NCI-H774 (cell line): ENCODE results near the gene CLCN5.

ENCODE experiments used
- DNase-seq: peaks from one replicate; lab custom pipeline; 2025; lab: John Stamatoyannopoulos, UW

The CLCN5 gene

GRCh38 chrX:49934148-49934547, 11.8 kb downstream of the CLCN5 start:
- no peak for DNase-seq

DNA sequence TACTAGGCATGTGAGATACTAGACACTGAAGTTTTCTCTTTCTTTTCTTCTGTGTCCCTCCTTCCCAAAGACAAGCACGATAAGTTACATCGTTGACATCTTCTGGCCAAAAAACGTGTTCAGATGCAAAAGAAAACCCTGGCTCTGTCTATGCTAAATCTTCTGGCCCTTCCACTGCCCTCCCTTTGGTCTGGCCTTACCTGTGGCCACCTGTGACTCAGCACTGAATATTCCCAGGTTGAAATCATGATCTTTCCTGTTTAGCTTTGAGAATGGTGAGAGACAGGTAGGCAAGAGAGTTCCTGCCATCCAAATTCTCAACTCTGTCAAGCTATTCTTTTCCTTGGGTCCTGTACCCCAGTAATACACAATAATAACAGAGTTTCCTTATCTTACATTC, 12.3 kb downstream of the CLCN5 start:
- DNase-seq, result no peak

- no peak for DNase-seq
These were observed 25.4 kb downstream of the CLCN5 start for GRCh38 chrX:49947781-49948180.

DNA sequence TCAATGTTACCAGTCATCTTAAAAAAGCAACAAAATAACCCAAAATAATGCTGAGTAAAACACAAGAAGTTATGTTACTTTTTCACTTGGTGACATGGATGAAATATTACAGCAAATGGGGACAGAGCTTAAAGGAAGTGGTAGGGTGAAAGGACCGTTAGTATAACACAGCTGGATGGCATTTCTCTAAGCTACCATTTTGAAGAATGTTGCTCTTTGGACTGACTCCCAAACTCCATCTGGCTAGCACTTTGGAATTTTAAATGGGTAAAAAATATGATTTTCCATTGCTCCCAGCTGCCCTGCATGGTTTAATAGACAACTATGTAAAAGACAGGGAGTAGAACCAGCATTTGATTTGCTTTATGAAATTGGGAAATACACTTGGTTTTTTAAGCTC, 27.6 kb downstream of the CLCN5 start:
- DNase-seq, result no peak

- no peak for DNase-seq
These were observed 29.3 kb downstream of the CLCN5 start for GRCh38 chrX:49951524-49952193.

- no peak for DNase-seq
These were observed 33.9 kb downstream of the CLCN5 start for GRCh38 chrX:49956313-49956712.

- no peak for DNase-seq
These were observed 36.5 kb downstream of the CLCN5 start for GRCh38 chrX:49958727-49959485.

GRCh38 chrX:49959602-49960001, 37.2 kb downstream of the CLCN5 start:
- DNase-seq, result no peak

GRCh38 chrX:49960061-49960460, 37.7 kb downstream of the CLCN5 start:
- no peak for DNase-seq

- DNase-seq, result no peak
These were observed 48.3 kb downstream of the CLCN5 start for GRCh38 chrX:49970674-49971073.

- no peak for DNase-seq
These were observed 50.0 kb downstream of the CLCN5 start for GRCh38 chrX:49972328-49972860.

GRCh38 chrX:49976682-49977197, 54.3 kb downstream of the CLCN5 start:
- DNase-seq, result no peak

DNA sequence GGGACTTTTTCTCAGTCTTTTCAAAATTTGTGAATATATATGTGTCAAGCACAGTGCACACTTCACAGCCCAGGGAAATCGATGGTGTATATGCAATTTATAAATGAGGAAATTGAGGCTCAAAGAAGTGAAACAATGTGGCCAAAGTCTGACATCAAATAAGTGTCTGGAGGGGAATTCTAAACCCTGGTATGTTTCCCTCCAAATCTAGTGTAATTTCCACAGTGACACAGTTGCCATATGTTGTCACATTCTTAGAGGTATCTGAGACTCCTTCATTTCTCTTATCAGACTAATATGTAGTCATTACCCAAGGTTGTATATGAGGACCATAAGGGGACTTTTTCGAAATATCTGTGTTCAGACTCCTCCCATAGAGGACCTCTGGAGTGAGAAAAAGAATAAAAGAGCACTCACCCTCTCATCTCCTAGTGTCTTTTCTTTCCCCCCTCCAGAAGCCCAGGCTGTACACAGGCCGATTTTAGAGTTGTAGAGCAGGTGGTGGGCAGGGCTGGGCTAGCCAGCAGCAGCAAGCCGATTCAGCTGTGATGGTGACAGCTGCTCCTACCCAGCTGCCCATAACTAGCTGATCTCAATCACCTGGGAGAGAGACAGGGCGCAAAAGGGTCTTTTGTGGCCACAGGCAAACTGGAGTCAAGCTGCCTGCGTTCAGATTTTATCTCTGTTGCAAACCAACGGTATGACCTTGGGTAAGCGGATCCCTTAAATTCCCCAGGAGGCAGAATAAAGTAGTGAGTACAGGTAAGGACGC, 55.1 kb downstream of the CLCN5 start:
- DNase-seq, result no peak

GRCh38 chrX:49978176-49978575, 55.8 kb downstream of the CLCN5 start:
- no peak for DNase-seq

GRCh38 chrX:49986058-49986457, 63.7 kb downstream of the CLCN5 start:
- no peak for DNase-seq

DNA sequence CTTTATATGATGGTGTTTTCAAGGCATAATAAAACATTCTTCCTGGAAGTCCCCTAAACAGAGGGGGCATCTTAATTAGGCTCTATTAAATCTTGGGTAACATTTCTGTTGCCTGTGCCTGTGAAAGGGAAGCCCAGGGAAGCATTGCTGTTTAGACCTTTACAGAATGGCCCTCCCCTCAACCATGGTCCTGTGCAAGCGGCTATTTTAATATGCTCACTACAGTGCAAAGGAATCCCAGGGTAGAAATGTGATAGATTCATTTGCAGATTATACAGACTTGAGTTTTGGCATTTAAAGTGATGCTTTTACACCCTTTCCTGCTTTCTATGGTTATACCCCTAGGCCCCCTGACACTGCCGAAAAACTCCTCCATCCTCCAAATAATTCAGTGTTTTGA, 65.3 kb downstream of the CLCN5 start:
- no peak for DNase-seq

- no peak for DNase-seq
These were observed 65.7 kb downstream of the CLCN5 start for GRCh38 chrX:49988143-49988542.

- no peak for DNase-seq
These were observed 69.4 kb downstream of the CLCN5 start for GRCh38 chrX:49991758-49992157.

- DNase-seq, result no peak
These were observed 70.5 kb downstream of the CLCN5 start for GRCh38 chrX:49992853-49993252.

- no peak for DNase-seq
These were observed 71.3 kb downstream of the CLCN5 start for GRCh38 chrX:49993661-49994060.

DNA sequence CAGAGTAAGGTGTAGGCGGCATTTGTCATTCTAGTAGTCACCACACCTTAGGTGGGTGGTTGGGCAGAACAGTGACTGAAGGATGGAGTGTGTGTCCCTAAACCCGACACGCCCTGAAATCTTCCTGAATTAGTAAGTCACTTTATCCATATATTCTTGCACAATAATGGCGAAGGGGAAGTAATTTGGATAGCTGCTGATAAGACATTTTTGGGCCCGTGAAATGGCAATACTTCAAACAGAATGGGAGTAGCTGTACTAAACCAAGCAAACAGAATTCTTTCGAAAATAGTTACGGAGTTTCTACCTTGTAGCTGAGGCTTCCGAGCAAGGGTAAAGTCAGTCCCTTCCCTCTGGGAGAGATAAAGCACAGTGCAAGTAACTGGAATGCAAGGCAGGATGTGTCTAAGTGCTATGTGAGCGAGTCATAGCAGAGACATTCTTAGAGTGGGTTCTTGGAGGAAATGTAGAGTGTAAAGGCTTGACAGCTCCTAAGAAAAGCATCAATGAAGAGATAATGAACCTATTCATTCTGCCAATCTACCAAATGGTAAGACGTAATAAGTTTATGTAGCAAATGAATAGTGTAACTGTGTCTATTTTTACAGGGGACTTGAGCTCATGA, 72.8 kb downstream of the CLCN5 start:
- DNase-seq, result no peak
